GM12878 (cell line): Measurements from ENCODE around the gene BTNL8. TPM values are rescaled to one million over a fixed set of nuclear protein-coding genes. Genes with fewer than 3 reads are reported as not detected.

Experiments
- BCL11A ChIP-seq: IDR thresholded peaks from 2 replicates; pipeline ENCODE4 v1.6.1; 2011; ENCODE audit warnings: low read depth, low read length
- CBX5 ChIP-seq: sonication (generic); IDR thresholded peaks from 2 replicates; pipeline ENCODE4 v1.6.1; 2016; ENCODE audit warnings: low read depth, moderate library complexity, mild to moderate bottlenecking, inconsistent platforms
- DPF2 ChIP-seq: fragments of 450-650 bp; IDR thresholded peaks from 2 replicates; pipeline ENCODE4 v1.6.1; 2017; ENCODE audit warnings: mild to moderate bottlenecking
- E2F4 ChIP-seq: IDR thresholded peaks from 2 replicates; pipeline ENCODE4 v1.6.1; 2012; ENCODE audit warnings: low read depth, low read length, improper control_type of control experiment
- E2F8 ChIP-seq: fragments of 450-650 bp; IDR thresholded peaks from 2 replicates; pipeline ENCODE4 v1.6.1; 2018; ENCODE audit warnings: mild to moderate bottlenecking, low read depth, moderate library complexity; ENCODE audit not compliant: partially characterized antibody
- HSF1 ChIP-seq: fragments of 150-350 bp; IDR thresholded peaks from 2 replicates; pipeline ENCODE4 v1.6.1; 2014; ENCODE audit warnings: mild to moderate bottlenecking, low read depth, low read length
- NBN ChIP-seq: fragments of 450-650 bp; IDR thresholded peaks from 2 replicates; pipeline ENCODE4 v1.6.1; 2016
- NFYA ChIP-seq: IDR thresholded peaks from 2 replicates; pipeline ENCODE4 v1.6.1; 2011; ENCODE audit warnings: low read depth, mild to moderate bottlenecking, low read length, improper control_type of control experiment, borderline replicate concordance
- NR2C1 ChIP-seq: fragments of 450-650 bp; IDR thresholded peaks from 2 replicates; pipeline ENCODE4 v1.6.1; 2017; ENCODE audit warnings: antibody characterized with exemption, mild to moderate bottlenecking, moderate library complexity
- RBBP5 ChIP-seq: fragments of 200-600 bp; sonication (generic); conservative IDR thresholded peaks from 2 replicates; pipeline ENCODE4 v1.6.1; 2016
- ZBTB4 ChIP-seq: fragments of 450-650 bp; formaldehyde crosslinking; IDR thresholded peaks from 2 replicates; pipeline ENCODE4 v1.4.0; 2022; ENCODE audit warnings: mild to moderate bottlenecking, moderate library complexity
- ZBTB40 ChIP-seq: fragments of 450-650 bp; IDR thresholded peaks from 2 replicates; pipeline ENCODE4 v1.6.1; 2016; ENCODE audit warnings: mild to moderate bottlenecking, moderate library complexity, borderline replicate concordance
- polyA plus RNA-seq, 11 experiments: library from polyadenylated mRNA; depleted of rRNA in 4 of 11; unstranded in 6 of 11; stranded (reverse) in 5 of 11; fragments of >200 nt; fragmentation: Nextera tagmentation in 4 of 11; fragmentation: Illumina TruSeq in 1 of 11; extraction: Ambion mirVana in 4 of 11; extraction: Trizol in 1 of 11; gene quantifications; 1 replicate in 1 of 11; 2 replicates in 10 of 11; pipeline versions ENCODE4 v1.2.1 to v1.2.3, GENCODE V29; 2011 to 2016; ENCODE audit warnings: inconsistent platforms in 2 of 11, missing spikeins in 2 of 11, low read depth in 1 of 11
- total RNA-seq, 4 experiments: library from RNA; depleted of rRNA in 3 of 4; stranded (reverse); fragments of >200 nt in 3 of 4; fragmentation: Illumina TruSeq in 1 of 4; extraction: Trizol in 1 of 4; gene quantifications; 2 replicates each; pipeline versions ENCODE4 v1.2.1 to v1.2.3, GENCODE V29; 2013 to 2021

The BTNL8 gene
- total and polyA plus RNA-seq, 10 of the 15 experiments (the other 5 are each of a cell fraction or from before 2014, with no cell fraction given), result 0.13 to 3.4 (median 0.26) TPM; not detected in 2

GRCh38 chr5:180860887-180861822 lies 37.8 kb upstream of the BTNL8 start, which contains the start of gene ZFP62 (continued):
- TF ChIP-seq NBN (no peak; the same call in 1 of the 2 replicates), NFYA (no peak), HSF1 (no peak), ZBTB4 (CRISPR knock-in tag) (no peak), ZBTB40 (peak; percentile 79), CBX5 (no peak), NR2C1 (peak; percentile 82), E2F8 (no peak), DPF2 (no peak; the same call in 1 of the 2 replicates), BCL11A (no peak), E2F4 (no peak; the same call in 1 of the 2 replicates), RBBP5 (no peak)
